NCI-H460 (cell line): Measurements from ENCODE around the gene MSH3. TPM values are rescaled to one million over a fixed set of nuclear protein-coding genes. Genes with fewer than 3 reads are reported as not detected.
"Not testable (repeated sequence)": the region's sequence is repeated elsewhere in the genome, so short reads cannot be mapped to it uniquely, and the experiment has no call there.

Source experiments
- DNase-seq: peaks from one replicate; pipeline ENCODE4 v3.0.0-alpha.2; 2016; ENCODE audit warnings: low read depth; ENCODE audit errors: extremely low read depth
- total RNA-seq: library from RNA; depleted of rRNA; stranded (reverse); fragments of >200 nt; shearing (Covaris generic); gene quantifications from 2 replicates; pipeline ENCODE4 v1.2.3, GENCODE V29; 2014

Gene MSH3
- total RNA-seq, 1 experiment from 2014 or later: 14.6 TPM

GRCh38 chr5:80655231-80655774 is 851 bp downstream of the MSH3 start:
- no peak for DNase-seq

- no peak for DNase-seq
These were observed 2.0 kb downstream of the MSH3 start for GRCh38 chr5:80656425-80656824.

GRCh38 chr5:80659106-80659505 is 4.7 kb downstream of the MSH3 start:
- DNase-seq: no peak

- DNase-seq: not testable (repeated sequence)
These were observed 6.2 kb downstream of the MSH3 start for GRCh38 chr5:80660661-80661060.

- DNase-seq: no peak
These were observed 7.7 kb downstream of the MSH3 start for GRCh38 chr5:80662108-80662507.

GRCh38 chr5:80665057-80665456 is 10.6 kb downstream of the MSH3 start:
- DNase-seq: no peak

- no peak for DNase-seq
These were observed 12.9 kb downstream of the MSH3 start for GRCh38 chr5:80667384-80667783.

- no peak for DNase-seq
These were observed 13.8 kb downstream of the MSH3 start for GRCh38 chr5:80668016-80668969.

GRCh38 chr5:80672140-80672736 is 17.8 kb downstream of the MSH3 start:
- peak; percentile 82 for DNase-seq

- DNase-seq: no peak
These were observed 22.3 kb downstream of the MSH3 start for GRCh38 chr5:80676706-80677105.

GRCh38 chr5:80686757-80687156 is 32.3 kb downstream of the MSH3 start:
- DNase-seq: peak; percentile 14

GRCh38 chr5:80688648-80689420 is 34.4 kb downstream of the MSH3 start:
- no peak for DNase-seq

GRCh38 chr5:80689627-80690026 is 35.2 kb downstream of the MSH3 start:
- no peak for DNase-seq

- no peak for DNase-seq
These were observed 41.2 kb downstream of the MSH3 start for GRCh38 chr5:80695666-80696065.

- no peak for DNase-seq
These were observed 42.0 kb downstream of the MSH3 start for GRCh38 chr5:80696450-80696849.

- no peak for DNase-seq
These were observed 42.6 kb downstream of the MSH3 start for GRCh38 chr5:80697100-80697499.

- DNase-seq: no peak
These were observed 43.9 kb downstream of the MSH3 start for GRCh38 chr5:80698369-80698768.

- DNase-seq: no peak
These were observed 47.1 kb downstream of the MSH3 start for GRCh38 chr5:80701597-80701996.

GRCh38 chr5:80703291-80703690 is 48.8 kb downstream of the MSH3 start:
- DNase-seq: no peak

- no peak for DNase-seq
These were observed 49.3 kb downstream of the MSH3 start for GRCh38 chr5:80703747-80704146.

- DNase-seq: no peak
These were observed 49.8 kb downstream of the MSH3 start for GRCh38 chr5:80704221-80704620.
